Vagina (tissue), 2 donors: ENCODE measurements around the gene TXNRD1. TPM values are rescaled to one million over a fixed set of nuclear protein-coding genes. Genes with fewer than 3 reads are reported as not detected.
"Not testable (repeated sequence)": the region's sequence is repeated elsewhere in the genome, so short reads cannot be mapped to it uniquely, and the experiment has no call there.

Experiments
- DNase-seq, 2 donors: peaks; one replicate each; pipeline ENCODE4 v3.0.0-alpha.2; 2017; ENCODE audit errors: extremely low spot score in 2 of 2
- H3K27ac ChIP-seq: fragments of 200-600 bp; sonication (generic); one replicate; pipeline ENCODE4 v1.5.1; 2019
- H3K27me3 ChIP-seq: fragments of 200-600 bp; sonication (generic); one replicate; pipeline ENCODE4 v1.5.1; 2019
- H3K36me3 ChIP-seq, 2 donors: fragments of 200-600 bp; sonication (generic); one replicate each; pipeline ENCODE4 v1.5.1; 2017 to 2019
- H3K4me1 ChIP-seq: fragments of 200-600 bp; sonication (generic); one replicate; pipeline ENCODE4 v1.5.1; 2019
- H3K4me3 ChIP-seq, 2 donors: fragments of 200-600 bp; sonication (generic); 1 replicate in 1 of 2; 2 replicates in 1 of 2; pipeline ENCODE4 v1.5.1; 2016 to 2019
- H3K9me3 ChIP-seq: fragments of 200-600 bp; sonication (generic); one replicate; pipeline ENCODE4 v1.5.1; 2019
- POLR2A ChIP-seq, 2 donors: fragments of 450-650 bp; IDR thresholded peaks; one replicate each; pipeline ENCODE4 v1.6.1; 2017; ENCODE audit warnings: antibody characterized with exemption in 2 of 2, mild to moderate bottlenecking in 2 of 2, moderate library complexity in 2 of 2
- POLR2AphosphoS5 ChIP-seq, 2 donors: sonication (generic); formaldehyde crosslinking; IDR thresholded peaks; one replicate each; pipeline ENCODE4 v1.9.0; 2017; ENCODE audit warnings: antibody characterized with exemption in 2 of 2, mild to moderate bottlenecking in 2 of 2, low read depth in 1 of 2; ENCODE audit not compliant: insufficient read depth in 1 of 2
- intact Hi-C: fragments of 100-400 bp; cut with DNase I; formaldehyde crosslinking; loops from one replicate; pipeline ENCODE4 v1.15.1; 2023
- total RNA-seq: library from RNA; depleted of rRNA; stranded (reverse); fragments of >200 nt; gene quantifications from one replicate; pipeline ENCODE4 v1.2.3, GENCODE V29; 2016
- TF ChIP-seq, protein P1 (sequence below), 3 experiments: fragments of 450-650 bp in 2 of 3; fragments of 200-600 bp in 1 of 3; sonication (generic) in 1 of 3; IDR thresholded peaks; one replicate each; pipeline ENCODE4 v1.5.1; 2017 to 2019; ENCODE audit warnings: antibody characterized with exemption in 3 of 3, mild to moderate bottlenecking in 2 of 3, moderate library complexity in 2 of 3

The TXNRD1 gene
- total RNA-seq, 1 donor from 2014 or later = 144 TPM

- intact Hi-C loops = no loop called here
- DNase-seq = no peak
- H3K9me3 ChIP-seq = no peaks in the 10 kb centered on the region
- no peaks in the 10 kb centered on the region for H3K27me3 ChIP-seq
- no peak overlapping the region for H3K27ac ChIP-seq
- H3K4me1 ChIP-seq = peaks cover 46% of the 10 kb centered on the region
- no peak overlapping the region for H3K4me3 ChIP-seq
- TF ChIP-seq POLR2A (IDR thresholded peaks at IDR 0.05) (no peak), POLR2AphosphoS5 (IDR thresholded peaks at IDR 0.05; ENCODE audit: insufficient read depth in 1 of 2, low read depth in 1 of 2) (no peak)
- TF ChIP-seq, protein P1, sequence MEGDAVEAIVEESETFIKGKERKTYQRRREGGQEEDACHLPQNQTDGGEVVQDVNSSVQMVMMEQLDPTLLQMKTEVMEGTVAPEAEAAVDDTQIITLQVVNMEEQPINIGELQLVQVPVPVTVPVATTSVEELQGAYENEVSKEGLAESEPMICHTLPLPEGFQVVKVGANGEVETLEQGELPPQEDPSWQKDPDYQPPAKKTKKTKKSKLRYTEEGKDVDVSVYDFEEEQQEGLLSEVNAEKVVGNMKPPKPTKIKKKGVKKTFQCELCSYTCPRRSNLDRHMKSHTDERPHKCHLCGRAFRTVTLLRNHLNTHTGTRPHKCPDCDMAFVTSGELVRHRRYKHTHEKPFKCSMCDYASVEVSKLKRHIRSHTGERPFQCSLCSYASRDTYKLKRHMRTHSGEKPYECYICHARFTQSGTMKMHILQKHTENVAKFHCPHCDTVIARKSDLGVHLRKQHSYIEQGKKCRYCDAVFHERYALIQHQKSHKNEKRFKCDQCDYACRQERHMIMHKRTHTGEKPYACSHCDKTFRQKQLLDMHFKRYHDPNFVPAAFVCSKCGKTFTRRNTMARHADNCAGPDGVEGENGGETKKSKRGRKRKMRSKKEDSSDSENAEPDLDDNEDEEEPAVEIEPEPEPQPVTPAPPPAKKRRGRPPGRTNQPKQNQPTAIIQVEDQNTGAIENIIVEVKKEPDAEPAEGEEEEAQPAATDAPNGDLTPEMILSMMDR (IDR thresholded peaks at IDR 0.05) = no peak
- peaks cover 0 to 32% of the 10 kb centered on the region in 2 donors for H3K36me3 ChIP-seq
These were observed 75.3 kb downstream of the TXNRD1 start for GRCh38 chr12:104290855-104291254.

- DNase-seq = no peak
- Histone ChIP-seq H3K4me1 (peaks cover 50% of the 10 kb centered on the region), H3K27me3 (no peaks in the 10 kb centered on the region), H3K27ac (no peak overlapping the region), H3K36me3 (peaks cover 0 to 32% of the 10 kb centered on the region in 2 donors), H3K4me3 (no peak overlapping the region), H3K9me3 (no peaks in the 10 kb centered on the region)
- intact Hi-C loops = no loop called here
- TF ChIP-seq POLR2A (IDR thresholded peaks at IDR 0.05) = no peak
- TF ChIP-seq, protein P1 (IDR thresholded peaks at IDR 0.05) = no peak
- TF ChIP-seq POLR2AphosphoS5 (IDR thresholded peaks at IDR 0.05; ENCODE audit: insufficient read depth in 1 of 2, low read depth in 1 of 2) = no peak
These were observed 76.4 kb downstream of the TXNRD1 start for GRCh38 chr12:104291867-104292524.

- TF ChIP-seq POLR2AphosphoS5 (IDR thresholded peaks at IDR 0.05; ENCODE audit: insufficient read depth in 1 of 2, low read depth in 1 of 2) (no peak), POLR2A (IDR thresholded peaks at IDR 0.05) (no peak)
- TF ChIP-seq, protein P1 (IDR thresholded peaks at IDR 0.05) = no peak
- peaks cover 0 to 39% of the 10 kb centered on the region in 2 donors for H3K36me3 ChIP-seq
- H3K27ac ChIP-seq = no peak overlapping the region
- H3K27me3 ChIP-seq = no peaks in the 10 kb centered on the region
- DNase-seq = no peak
- H3K9me3 ChIP-seq = no peaks in the 10 kb centered on the region
- H3K4me1 ChIP-seq = peaks cover 59% of the 10 kb centered on the region
- H3K4me3 ChIP-seq = no peak overlapping the region
- intact Hi-C loops = no loop called here
These were observed 77.6 kb downstream of the TXNRD1 start for GRCh38 chr12:104292872-104293794.

DNA sequence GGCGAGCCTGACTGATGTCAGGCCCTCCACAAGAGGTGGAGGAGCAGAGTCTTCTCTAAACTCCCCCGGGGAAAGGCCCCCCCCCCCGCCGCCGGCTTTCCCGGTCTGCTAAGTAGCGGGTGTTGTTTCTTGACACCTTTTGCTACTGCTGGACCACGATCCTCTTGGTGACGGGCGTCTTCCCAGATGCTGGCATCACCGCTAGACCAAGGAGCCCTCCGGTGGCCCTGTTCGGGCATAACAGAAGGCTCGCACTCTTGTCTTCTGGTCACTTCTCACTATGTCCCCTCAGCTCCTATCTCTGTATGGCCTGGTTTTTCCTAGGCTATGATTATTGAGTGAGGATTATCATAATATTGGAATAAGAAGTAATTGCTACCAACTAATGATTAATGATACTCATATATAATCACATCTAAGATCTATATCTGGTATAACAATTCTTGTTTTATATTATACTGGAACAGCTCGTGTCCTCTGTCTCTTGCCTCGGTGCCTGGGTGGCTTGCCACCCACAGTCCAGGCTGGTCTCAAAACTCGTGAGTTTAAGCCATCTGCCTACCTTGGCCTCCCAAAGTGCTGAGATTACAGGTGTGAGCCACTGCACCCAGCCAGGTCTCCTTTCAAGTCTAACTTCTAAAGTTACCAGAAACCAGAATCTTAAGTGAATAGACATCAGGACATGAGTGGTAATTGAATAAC lies 78.7 kb downstream of the TXNRD1 start:
- intact Hi-C loops, H3K27ac ChIP-seq, H3K9me3 ChIP-seq, H3K27me3 ChIP-seq, DNase-seq, H3K4me3 ChIP-seq: not testable (repeated sequence)
- Histone ChIP-seq H3K4me1 (peaks cover 60% of the 10 kb centered on the region), H3K36me3 (peaks cover 0 to 39% of the 10 kb centered on the region in 2 donors)

GRCh38 chr12:104294927-104295668 lies 79.5 kb downstream of the TXNRD1 start:
- Histone ChIP-seq H3K9me3 (no peaks in the 10 kb centered on the region), H3K36me3 (peaks cover 0 to 35% of the 10 kb centered on the region in 2 donors), H3K4me3 (no peak overlapping the region), H3K4me1 (peaks cover 59% of the 10 kb centered on the region), H3K27ac (no peak overlapping the region), H3K27me3 (no peaks in the 10 kb centered on the region)
- intact Hi-C loops = loop anchor here (5.0 kb wide), 1 partner anchor 78 kb away; the partner anchor contains the start of gene TXNRD1
- TF ChIP-seq, protein P1 (IDR thresholded peaks at IDR 0.05) = no peak
- no peak for TF ChIP-seq POLR2A (IDR thresholded peaks at IDR 0.05)
- no peak for TF ChIP-seq POLR2AphosphoS5 (IDR thresholded peaks at IDR 0.05; ENCODE audit: insufficient read depth in 1 of 2, low read depth in 1 of 2)
- DNase-seq = no peak
